GM03348 (cell line): ENCODE results near the gene ZNF777.

Source experiments
- DNase-seq: peaks from one replicate; pipeline ENCODE4 v3.0.0; 2012; ENCODE audit warnings: low spot score

The ZNF777 gene

GRCh38 chr7:149476791-149477190 is 15.9 kb upstream of the ZNF777 start:
- DNase-seq: no peak

GRCh38 chr7:149475121-149476045 is 14.5 kb upstream of the ZNF777 start:
- DNase-seq: no peak

GRCh38 chr7:149474309-149475120 is 13.7 kb upstream of the ZNF777 start:
- no peak for DNase-seq

GRCh38 chr7:149473251-149473650 is 12.4 kb upstream of the ZNF777 start:
- no peak for DNase-seq

- DNase-seq: no peak
Measured at GRCh38 chr7:149471289-149471953, 10.6 kb upstream of the ZNF777 start.

DNA sequence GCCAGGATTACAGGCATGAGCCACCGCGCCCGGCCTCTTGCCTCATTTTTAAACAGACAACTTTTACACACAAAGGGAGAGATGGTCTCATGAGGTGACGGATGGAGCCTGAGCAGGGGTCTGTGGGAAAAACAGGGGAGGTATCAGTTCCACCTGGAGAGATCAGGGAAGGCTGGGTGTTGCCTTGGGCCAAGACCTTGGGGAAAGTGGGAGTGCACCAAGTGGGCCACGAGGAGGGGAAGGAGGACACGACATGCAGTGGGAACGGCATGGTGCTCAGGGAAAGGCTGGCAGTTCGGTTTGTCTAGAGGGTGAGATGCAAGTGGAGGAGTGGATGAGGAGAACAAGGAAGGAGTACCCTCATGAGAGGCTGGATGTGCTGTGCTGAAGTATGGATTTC is 8.9 kb upstream of the ZNF777 start:
- DNase-seq: no peak

DNA sequence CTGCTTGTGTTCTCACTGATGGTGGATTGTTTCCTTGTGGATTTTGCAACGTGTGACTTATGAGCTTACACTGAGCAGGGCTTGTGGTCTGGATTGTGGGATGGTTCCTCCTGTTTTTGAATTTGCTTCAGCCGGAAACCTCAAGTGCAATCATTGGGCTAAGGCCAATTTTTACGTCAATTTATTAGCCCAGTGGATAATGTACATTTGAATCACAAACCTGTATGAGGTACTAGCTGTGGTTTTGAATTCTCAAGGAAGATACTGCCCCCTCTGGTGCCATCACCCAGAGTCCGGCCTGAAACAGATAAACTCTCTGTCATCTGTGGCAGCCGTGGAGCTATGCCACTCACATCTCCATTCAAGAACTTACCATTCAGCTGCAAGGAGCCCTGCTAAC is 7.3 kb upstream of the ZNF777 start:
- DNase-seq: no peak

DNA sequence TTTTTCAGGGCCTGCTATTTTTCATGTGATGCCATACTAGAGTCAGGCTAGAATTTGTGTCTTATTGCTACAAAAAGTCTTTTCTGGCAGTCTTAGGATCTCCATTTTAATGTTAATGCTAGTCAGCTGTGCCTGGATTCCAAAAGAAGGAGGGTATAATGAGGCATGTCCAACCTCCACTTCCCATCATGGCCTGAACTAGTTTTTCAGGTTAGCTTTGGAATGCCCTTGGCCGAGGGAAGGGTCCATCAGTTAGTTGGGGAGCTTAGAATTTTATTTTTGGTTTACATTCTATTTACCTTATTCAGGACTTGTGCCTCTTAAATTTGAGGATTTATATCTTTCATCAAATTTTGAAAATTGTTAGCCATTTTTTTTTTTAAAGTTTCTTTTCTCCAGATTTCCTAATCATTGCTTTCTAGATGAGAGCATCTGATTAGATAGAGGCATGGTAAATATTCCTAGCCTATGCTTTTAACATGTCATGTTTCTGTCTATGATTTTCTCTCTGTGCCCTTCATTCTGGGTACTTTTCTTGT is 6.5 kb upstream of the ZNF777 start:
- DNase-seq: no peak

GRCh38 chr7:149466364-149466763 is 5.5 kb upstream of the ZNF777 start:
- DNase-seq: no peak

DNA sequence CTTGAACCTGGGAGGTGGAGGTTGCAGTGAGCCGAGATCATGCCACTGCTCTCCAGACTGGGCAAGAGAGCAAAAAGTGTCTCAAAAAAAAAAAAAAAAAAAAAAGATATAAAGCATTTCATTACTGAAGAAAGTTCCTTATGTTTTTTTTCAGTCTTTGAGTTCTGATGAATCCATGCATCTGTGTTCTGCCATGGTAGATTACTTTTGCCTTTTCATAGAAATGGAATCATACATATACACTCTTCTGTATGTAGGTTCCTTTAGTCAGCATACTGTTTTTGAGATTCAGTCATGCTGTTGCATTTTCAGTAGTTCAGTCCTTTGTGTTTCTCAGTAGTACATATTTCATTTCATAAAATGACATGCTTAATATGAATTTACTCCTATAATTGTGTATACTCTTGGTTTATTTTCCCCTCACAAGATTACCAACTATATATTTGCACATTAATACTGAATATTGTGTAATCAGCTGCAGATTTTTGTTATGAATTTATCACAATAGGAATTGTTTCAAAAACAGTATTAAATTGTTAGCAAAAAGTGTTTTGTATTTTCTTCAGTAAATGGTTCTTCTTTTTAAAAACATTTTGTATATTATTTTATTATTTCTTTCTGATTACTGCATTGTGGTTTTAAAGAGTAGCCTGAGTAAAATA is 2.8 kb upstream of the ZNF777 start:
- DNase-seq: no peak

- DNase-seq: no peak
Measured at GRCh38 chr7:149462101-149462520, 1.2 kb upstream of the ZNF777 start.

DNA sequence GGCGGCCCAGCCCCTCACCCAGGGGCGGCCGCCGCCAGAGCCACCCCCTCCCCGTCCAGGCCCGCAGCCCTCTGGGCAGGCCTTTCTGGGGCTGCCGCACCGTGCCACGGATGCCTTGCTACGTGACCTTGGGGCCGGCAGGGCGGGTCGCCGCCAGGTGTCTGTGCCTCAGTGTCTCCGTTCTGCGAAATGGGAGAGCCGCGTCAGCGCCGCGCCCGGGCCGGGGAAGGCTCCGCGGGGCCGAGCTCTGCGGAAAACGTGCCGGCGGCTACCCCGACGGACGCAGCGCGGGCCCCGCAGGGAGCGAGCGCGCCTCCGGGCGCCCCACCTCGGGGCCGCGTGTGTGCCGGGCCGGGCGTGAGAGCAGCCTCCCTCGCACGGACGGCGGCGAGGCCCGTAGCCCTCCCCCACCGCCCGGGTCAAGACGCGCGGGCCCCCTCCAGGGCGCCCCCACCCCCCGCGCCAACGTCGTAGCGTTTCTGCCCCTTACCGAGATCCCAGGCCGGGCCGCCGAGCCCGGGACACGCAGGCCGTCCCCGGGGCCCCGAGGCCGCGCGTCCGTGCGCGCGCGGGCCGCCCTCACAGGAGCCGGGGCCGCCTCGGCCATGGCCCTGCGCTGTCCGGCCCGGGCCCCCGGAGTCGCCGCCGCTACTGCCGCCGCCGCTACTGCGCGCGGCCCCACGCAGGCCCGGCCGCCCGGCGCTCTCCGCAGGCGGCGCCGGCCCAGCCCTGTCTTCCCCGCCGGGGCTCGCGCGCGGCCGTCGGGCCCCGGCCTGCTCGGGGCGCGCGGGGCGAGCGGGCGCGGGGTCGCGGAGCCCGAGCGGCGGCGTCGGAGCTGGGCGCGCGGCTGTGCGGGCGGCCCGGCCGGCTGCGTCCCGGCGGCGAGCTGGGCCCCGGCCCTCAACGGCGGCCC is 1.1 kb downstream of the ZNF777 start:
- DNase-seq: peak; percentile 69

GRCh38 chr7:149459201-149459539 is 1.7 kb downstream of the ZNF777 start:
- no peak for DNase-seq

DNA sequence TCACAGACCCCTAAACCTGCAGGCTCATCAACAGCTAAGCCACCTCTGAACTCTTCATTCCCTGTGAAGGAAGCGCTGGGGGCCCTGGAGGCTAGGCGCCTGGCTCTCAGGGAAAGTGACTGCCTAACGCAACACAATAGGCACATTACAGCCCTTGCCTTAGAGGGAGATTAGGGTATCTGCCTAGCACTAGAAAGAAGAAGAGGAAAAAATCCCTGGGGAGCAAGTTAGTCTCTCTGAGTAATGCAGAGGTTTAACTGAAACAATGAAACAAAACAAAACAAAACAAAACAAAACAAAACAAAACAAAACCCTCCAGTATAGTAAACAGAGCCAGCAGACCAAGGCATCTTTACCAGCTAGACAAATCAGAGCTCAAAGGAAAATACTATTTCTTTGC is 2.6 kb downstream of the ZNF777 start:
- DNase-seq: no peak

- no peak for DNase-seq
Measured at GRCh38 chr7:149457766-149458165, 3.1 kb downstream of the ZNF777 start.

DNA sequence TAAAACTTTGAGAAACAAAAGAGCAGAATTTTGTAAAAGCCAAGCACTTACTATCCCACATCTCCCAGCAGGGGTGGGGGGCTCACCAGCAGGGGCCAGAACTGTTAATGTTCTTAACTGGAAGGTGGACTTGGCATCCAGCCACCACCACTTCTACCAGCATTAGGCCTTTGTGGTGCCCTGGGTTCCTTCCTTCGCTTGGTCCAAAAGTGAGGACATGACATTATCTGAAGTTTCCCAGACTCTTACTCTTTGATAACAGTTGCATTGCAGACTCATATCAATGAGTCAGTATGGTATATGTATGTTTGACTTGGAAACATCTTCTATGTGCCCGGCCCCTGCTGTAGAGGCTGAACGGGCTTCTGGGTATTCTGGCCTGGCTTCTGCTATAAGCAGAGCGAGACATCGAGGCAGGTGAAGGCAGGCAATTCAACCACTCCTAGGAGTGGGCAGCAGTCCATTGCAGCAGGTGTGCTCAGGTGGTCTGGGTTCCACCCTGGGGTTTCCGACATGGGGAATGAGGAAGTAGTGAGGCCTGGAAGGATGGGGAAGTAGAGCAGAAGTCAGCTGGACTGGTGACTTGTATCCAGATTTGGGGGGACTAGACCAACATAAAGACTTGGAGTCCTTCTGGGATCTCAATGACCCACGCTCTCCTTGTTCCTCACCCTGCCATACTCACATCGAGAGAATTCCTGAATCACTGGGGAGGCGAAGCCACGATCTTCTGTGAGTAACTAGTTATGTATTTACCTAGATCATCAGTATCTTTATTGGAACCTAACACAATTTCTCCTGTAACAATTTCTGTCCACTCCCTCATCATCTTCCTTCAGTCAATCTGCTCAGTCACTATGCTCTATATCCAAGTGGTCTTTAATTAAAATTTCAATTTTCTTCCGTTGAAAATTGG is 4.1 kb downstream of the ZNF777 start:
- no peak for DNase-seq

DNA sequence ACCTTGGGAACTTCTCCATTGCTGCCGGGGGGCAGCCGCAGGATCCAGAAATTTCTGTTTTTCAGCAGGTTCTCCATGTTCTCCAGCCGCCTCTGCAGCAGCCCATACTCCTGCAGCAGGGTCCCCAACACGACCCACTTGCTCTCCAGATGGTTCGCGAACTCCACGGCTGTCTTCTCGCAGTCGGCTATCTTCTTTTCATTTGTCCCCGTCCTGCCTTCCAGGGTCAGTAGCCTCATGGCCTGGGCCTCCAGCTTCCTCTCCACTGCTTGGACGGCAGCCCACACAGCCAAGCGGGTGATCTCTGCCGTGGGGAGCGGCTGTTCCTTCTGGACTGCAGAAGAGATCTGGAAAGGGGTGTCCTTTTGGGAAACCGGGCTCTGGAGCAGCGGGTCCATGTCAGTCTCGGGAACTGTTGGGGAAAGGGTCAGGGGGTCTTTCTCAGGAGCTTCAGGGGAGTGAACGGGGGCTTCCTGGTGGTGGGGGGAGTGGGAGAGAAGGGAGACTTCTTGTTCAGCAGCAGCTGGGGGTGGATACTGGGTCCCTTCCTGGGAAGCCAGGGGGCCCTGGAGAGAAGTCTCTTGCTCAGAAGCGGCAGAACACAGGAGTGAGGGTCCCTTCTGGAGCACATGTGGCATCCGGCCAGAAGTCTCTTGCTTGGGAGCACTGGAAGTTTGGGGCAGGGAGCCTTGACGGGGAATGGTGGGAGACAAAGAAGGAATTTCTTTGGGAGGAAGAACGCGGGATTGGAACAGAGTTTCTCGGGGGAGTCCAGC is 5.5 kb downstream of the ZNF777 start:
- DNase-seq: no peak

DNA sequence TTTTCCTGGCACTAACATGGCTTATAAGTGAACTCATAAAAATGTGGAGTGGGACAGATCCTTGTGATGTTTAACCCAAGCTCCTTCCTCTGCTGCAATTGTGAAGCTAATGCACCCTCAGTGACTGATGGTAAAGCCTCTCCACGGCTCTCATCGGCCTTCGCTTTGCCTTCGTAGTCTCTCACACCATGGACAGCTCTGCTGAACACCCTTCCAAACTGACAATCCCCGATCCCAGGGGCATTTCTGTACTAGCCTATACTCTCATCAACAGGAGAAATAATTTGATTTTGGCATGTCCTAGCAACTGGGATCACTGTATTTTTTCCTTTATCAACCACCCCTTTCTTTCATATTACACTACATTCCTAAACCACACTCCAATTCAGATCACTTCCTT is 6.1 kb downstream of the ZNF777 start:
- DNase-seq: no peak

DNA sequence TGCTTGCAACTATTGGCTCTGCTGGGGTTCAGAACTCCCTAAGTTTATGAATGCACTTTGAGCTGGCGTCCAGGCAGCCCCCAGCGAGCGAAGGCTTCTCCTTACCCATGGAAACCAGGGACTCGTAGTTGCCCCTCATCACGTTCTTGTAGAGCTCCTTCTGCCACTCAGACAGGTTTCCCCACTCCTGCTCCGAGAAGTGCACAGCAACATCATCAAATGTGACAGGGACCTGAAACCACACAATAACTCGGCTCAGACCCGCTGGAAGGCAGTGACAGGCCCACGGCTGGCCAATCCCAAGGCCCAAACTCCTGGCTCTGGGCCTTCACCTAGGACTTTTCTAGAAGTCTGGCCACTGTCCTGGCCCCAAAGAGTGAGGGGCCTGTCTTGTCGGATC is 6.9 kb downstream of the ZNF777 start:
- no peak for DNase-seq
